Measurements from ENCODE around the gene HMGN3.

Gene HMGN3

GRCh38 chr6:79232696-79233462, 1.6 kb downstream of the HMGN3 start:
- DNase-seq (ENCODE audit: low read depth), result no peak
- no peak for TF ChIP-seq CTCF (IDR thresholded peaks at IDR 0.05; ENCODE audit: low read length, missing control alignments)

GRCh38 chr6:79231666-79232065, 2.8 kb downstream of the HMGN3 start:
- no peak for DNase-seq (ENCODE audit: low read depth)
- H3K4me3 ChIP-seq (replicated peaks; ENCODE audit: low read depth, low read length), result no peak overlapping the region
- no peak for TF ChIP-seq CTCF (IDR thresholded peaks at IDR 0.05; ENCODE audit: low read length, missing control alignments)

More at GRCh38 chr6:79232696-79233462, 1.6 kb downstream of the HMGN3 start:
- peak overlapping the region; percentile 82 for H3K4me3 ChIP-seq (replicated peaks; ENCODE audit: low read depth, low read length)

- H3K4me3 ChIP-seq (replicated peaks; ENCODE audit: low read depth, low read length), result no peak overlapping the region
- peak; percentile 23 for DNase-seq (ENCODE audit: low read depth)
- no peak for TF ChIP-seq CTCF (IDR thresholded peaks at IDR 0.05; ENCODE audit: low read length, missing control alignments)
Observed at GRCh38 chr6:79231101-79231500, 3.4 kb downstream of the HMGN3 start.

- no peak for TF ChIP-seq CTCF (IDR thresholded peaks at IDR 0.05; ENCODE audit: low read length, missing control alignments)
- DNase-seq (ENCODE audit: low read depth), result peak; percentile 31
- H3K4me3 ChIP-seq (replicated peaks; ENCODE audit: low read depth, low read length), result no peak overlapping the region
Observed at GRCh38 chr6:79230149-79230548, 4.3 kb downstream of the HMGN3 start.

- no peak for DNase-seq (ENCODE audit: low read depth)
- no peak overlapping the region for H3K4me3 ChIP-seq (replicated peaks; ENCODE audit: low read depth, low read length)
- TF ChIP-seq CTCF (IDR thresholded peaks at IDR 0.05; ENCODE audit: low read length, missing control alignments), result no peak
Observed at GRCh38 chr6:79227445-79227844, 7.0 kb downstream of the HMGN3 start.

- TF ChIP-seq CTCF (IDR thresholded peaks at IDR 0.05; ENCODE audit: low read length, missing control alignments), result no peak
- DNase-seq (ENCODE audit: low read depth), result no peak
- H3K4me3 ChIP-seq (replicated peaks; ENCODE audit: low read depth, low read length), result no peak overlapping the region
Observed at GRCh38 chr6:79226660-79227059, 7.8 kb downstream of the HMGN3 start.
